Hepatocyte (in vitro differentiated cells): ENCODE data around the gene C12orf75.

Source experiments
- EZH2 ChIP-seq: fragments of 200-600 bp; sonication (generic); IDR thresholded peaks from 2 replicates; pipeline ENCODE4 v1.6.1; 2016; ENCODE audit warnings: antibody characterized with exemption, mild to moderate bottlenecking, borderline replicate concordance
- EZH2phosphoT487 ChIP-seq: fragments of 200-600 bp; sonication (generic); IDR thresholded peaks from one replicate; pipeline ENCODE4 v1.6.1; 2018; ENCODE audit warnings: antibody characterized with exemption, mild to moderate bottlenecking, low read depth, moderate library complexity; ENCODE audit not compliant: unreplicated experiment, severe bottlenecking
- TF ChIP-seq, protein P1 (sequence below): fragments of 200-600 bp; sonication (generic); IDR thresholded peaks from 2 replicates; pipeline ENCODE4 v1.5.1; 2016; ENCODE audit warnings: antibody characterized with exemption, mild to moderate bottlenecking; ENCODE audit not compliant: poor library complexity

DNA sequence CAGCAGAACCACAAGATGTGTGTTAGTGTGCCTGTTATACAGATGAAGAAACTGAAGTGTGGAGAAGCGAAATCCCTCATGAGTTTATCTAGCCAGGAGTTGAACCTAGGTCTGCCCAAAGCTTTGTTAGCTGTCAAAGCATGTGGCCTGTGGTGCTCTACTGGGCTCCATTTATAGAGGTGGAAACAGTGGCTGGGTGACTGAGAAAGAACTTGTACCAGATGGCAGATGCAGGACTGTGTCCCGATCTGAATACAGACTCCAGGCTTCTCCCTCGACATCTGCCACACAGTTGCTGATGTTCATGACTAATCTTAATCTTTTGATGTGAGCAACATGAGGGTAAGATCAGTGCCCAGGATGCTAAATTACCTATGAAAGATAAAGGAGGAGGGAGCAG, 89.1 kb downstream of the C12orf75 start:
- TF ChIP-seq, protein P1, sequence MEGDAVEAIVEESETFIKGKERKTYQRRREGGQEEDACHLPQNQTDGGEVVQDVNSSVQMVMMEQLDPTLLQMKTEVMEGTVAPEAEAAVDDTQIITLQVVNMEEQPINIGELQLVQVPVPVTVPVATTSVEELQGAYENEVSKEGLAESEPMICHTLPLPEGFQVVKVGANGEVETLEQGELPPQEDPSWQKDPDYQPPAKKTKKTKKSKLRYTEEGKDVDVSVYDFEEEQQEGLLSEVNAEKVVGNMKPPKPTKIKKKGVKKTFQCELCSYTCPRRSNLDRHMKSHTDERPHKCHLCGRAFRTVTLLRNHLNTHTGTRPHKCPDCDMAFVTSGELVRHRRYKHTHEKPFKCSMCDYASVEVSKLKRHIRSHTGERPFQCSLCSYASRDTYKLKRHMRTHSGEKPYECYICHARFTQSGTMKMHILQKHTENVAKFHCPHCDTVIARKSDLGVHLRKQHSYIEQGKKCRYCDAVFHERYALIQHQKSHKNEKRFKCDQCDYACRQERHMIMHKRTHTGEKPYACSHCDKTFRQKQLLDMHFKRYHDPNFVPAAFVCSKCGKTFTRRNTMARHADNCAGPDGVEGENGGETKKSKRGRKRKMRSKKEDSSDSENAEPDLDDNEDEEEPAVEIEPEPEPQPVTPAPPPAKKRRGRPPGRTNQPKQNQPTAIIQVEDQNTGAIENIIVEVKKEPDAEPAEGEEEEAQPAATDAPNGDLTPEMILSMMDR, result no peak
- TF ChIP-seq EZH2, result no peak
- TF ChIP-seq EZH2phosphoT487, result no peak
